GM18873 (cell line): ENCODE data around the gene DNER.
"Not testable (repeated sequence)": the region's sequence is repeated elsewhere in the genome, so short reads cannot be mapped to it uniquely, and the experiment has no call there.

Experiments used
- ATAC-seq: cut with Tn5 transposase; IDR thresholded peaks from one replicate; pipeline ENCODE4 v1.9.1; 2021; ENCODE audit warnings: mild to moderate bottlenecking, moderate library complexity, moderate number of reproducible peaks; ENCODE audit not compliant: unreplicated experiment, low FRiP score

DNER gene

DNA sequence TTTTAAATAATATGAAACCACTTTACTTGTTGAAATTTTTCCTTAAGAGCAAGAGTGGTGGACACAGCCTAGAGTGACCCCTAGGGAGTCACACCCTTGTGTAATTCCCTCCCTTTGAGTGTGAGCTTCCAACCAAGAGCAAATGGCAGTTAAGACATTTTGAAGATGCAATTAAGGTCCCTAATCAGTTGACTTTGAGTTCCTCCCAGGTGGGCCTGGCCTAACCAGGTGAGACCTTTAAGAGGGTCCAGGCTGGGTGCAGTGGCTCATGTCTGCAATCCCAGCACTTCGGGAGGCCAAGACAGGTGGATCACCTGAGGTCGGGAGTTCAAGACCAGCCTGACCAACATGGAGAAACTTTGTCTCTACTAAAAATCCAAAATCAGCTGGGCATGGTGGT is 299.7 kb downstream of the DNER start:
- no peak for ATAC-seq

DNA sequence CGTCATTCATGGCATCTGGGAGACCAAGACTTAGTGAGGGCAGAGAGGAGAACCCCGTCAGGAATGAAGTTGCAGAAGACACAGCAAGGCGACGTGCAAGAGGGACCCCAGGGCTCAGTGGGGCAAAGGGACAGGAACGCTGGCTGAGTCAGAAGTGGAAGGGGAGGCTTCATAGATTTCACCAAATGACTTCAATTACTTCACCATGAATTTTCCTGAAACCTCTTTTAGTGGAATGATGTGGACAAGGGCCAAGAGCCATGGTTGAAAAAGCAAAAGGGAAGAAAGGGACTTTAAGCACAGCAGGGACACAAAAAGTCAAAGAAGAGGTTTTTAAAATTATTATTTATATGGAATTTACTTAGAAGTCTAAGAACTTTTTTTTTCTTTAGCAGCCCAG is 301.7 kb downstream of the DNER start:
- no peak for ATAC-seq

DNA sequence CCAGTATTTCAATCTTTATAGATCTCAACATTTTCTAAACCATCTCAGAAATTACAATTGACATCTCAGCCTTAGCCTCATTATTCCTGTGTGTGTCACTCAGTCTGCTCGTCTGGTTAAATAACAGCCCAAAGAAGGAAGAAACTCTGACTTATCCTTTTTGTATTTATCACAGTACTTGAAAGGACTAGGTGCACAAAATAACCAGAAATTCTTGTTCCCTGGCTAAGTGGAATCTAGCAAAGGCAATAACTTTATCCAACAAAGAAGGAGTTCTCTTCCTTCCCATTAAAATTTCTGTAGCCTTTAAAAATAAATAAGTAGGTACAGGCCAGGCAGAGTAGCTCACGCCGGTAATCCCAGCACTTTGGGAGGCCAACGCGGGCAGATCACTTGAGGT is 303.4 kb downstream of the DNER start:
- no peak for ATAC-seq

DNA sequence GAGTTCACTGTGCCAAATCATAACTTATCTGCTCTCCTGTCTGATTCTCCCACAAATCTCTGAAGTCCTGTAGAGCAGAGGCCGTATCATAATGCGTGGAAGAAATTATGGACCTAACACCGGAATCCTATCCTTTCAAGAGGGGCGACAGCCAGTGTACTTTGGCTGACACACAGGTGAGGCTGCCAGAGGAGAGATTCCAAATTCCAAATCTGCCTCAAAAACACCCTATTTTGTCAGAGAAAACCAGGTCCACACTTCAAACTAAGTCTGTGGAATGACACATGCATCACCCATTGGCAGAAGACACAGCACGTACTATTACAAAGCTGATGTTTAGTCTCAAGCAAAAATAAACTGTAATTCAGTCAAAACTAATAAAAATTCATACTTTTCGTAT is 304.1 kb downstream of the DNER start:
- no peak for ATAC-seq

DNA sequence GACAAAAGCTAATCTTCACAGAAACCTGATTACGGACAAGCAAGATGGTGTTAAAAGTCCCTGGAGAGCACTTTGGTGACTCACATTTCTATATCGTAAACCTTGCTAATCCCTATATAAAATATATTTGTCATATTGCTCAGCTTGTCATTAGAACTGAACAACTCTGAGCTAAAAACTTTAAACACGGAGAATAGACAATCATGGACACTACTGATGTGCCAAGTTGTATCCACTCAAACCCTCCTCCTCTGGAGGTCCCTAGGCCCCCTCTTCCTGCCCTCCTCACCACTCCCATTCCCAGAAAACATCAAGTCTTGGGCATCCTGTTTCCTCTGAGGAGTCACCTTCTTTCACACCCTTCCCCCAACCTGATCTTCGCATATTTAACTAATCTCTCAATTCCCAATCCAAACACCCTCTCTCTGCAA is 304.6 kb downstream of the DNER start:
- ATAC-seq = no peak

DNA sequence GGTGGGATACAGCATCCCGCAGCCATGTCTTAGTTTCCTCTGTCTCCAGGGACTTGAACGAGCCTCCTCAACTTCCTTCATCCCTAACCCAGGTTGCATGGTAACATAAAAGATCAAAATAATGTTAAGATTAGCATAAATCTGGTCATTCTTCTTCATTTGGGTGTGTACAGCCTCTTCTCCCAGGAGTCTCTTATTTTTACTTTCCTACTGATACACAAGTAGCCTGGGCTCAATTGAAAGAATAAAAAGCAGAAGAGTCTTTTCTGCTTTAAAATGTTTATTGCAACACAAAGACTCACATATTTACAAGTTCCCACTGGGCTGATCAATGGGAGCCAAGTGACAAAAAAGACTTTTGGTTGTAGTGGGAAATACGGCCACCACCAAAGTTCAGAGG is 305.4 kb downstream of the DNER start:
- no peak for ATAC-seq

DNA sequence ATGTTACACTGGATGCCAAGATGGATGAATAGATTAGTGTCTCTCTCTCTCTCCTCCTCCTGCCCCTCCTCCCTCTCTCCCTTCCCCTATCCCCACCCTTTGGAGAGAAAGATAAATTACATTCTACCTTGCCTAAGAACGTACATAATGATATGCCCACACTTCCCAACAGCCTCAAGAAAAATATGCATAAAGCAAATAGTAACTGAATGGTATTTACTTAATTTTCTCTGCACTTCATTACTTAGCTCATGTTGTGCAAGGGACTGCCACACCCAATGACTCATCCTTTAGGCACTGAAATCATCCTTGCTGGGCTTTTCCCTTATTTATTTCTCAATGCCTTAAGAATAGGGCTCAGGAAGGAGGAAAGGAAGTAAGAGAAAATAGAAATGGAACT is 306.0 kb downstream of the DNER start:
- ATAC-seq = no peak

DNA sequence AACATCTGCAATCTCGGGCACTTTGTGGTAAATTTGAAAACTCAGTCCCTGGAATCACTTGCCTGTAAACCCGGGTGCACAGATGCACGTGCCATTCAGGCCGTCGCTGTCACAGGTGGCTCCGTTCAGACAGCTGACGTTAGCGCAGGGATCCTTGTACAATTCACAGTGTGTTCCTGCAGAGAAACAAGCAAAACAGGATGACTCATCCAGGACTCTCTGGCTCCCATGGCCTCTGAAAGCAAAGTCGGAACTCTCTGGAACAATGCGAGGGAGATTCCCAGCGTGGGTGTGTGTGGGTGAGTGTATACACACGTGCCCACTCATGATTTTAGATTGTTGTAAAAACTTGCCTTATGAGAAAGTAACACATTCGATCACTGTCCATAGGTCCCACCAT is 307.2 kb downstream of the DNER start:
- no peak for ATAC-seq

DNA sequence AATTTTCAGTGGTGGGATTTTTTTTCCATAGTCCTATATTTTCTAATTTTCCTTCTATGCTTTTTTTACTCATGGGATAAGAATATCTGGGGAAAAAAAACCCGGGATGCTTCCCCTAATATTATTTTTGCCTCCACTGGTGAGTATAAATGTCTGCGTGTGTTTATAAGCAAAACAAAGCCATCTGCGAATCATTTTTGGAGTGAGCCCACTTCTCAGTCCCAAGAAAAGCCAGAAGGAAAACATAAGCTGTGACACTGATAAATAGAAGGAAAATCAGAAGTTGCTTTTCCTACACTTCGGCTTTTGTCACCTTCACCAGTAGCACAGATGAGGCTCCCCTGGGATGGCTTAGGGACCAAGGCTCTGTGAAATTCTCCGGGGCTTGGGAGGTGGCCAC is 308.6 kb downstream of the DNER start:
- no peak for ATAC-seq

DNA sequence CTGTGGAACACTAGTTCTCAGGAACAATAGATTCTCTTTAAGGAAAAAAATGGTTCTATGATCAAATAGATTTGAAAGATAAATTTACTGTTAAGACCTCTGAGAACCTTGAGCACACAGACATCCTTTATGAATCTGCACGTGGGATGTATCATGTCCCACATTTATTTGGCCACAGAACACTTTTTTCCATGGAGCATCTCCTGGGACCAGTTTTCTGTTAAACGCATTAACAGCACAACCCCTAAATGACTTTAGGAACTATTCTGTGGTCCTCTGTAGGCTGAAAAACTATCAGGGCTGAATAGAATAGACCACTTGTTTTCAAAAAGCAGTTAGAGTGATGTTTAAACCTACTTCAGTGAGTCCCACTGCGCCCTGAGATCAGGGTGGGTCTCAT is 311.1 kb downstream of the DNER start:
- ATAC-seq = no peak

DNA sequence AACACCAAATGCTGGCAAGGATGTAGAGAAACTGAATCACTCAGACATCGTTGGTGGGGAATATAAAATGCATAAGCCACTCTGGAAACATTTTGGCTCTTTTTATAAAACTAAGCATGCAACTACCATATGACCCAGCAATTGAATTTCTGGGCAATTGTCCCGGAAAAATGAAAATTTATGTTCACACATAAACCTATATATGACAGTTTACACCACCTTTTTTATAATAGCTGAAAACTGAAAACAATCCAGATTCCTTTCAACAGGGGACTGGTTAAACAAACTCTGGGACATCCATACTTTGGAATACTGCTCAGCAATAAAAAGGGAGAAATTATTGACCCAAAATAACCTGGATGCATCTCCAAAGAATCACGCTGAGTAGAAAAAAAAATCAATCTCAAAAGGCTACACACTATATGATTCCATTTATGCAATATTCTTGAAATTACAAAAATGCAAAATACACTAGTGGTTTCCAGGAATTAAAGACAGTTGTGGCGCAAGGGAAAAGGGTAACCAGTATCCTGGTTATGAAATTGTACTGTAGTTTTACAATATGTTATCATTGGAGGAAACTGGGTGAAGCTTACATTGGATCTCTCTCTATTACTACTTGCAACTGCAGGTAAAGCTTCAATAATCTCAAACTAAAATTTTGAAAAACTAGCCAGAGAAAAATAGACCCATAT is 313.0 kb downstream of the DNER start:
- no peak for ATAC-seq

DNA sequence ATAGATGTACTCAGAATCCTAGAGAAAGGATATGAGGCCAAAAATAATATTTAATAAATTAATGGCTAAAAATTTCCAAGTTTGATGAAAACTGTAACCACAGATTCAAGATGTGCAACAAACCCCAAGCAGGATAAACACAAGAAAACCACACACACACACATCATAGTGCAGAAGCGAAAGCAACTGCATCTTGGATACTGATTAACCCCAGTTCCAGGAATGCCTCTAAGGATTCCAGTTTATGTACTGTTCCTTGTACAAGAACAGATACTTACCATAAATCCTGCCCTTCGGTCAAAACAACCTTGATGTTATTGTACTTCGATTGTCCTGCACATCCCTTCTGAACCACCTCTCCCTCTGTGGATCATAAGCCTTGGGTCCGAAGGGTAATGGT is 320.4 kb downstream of the DNER start:
- ATAC-seq = no peak

DNA sequence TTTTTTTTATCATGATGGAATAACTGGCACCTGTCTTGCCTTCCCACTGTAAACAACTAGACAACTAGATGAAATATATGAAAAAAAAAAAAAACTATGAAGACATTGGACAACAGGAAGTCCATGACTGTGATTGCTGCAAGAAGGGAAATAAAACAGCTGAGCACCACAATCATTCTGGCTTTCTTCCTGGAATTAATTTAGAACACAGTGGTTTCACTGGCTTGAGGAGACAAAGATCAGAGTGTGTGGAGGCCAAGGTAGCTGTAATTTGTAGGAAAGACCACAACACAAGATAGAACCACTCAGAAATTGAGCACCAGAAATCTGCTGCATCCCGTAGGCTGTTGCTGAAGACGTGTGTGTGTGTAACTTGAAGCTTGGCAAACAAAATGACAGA is 322.2 kb downstream of the DNER start:
- ATAC-seq = no peak

DNA sequence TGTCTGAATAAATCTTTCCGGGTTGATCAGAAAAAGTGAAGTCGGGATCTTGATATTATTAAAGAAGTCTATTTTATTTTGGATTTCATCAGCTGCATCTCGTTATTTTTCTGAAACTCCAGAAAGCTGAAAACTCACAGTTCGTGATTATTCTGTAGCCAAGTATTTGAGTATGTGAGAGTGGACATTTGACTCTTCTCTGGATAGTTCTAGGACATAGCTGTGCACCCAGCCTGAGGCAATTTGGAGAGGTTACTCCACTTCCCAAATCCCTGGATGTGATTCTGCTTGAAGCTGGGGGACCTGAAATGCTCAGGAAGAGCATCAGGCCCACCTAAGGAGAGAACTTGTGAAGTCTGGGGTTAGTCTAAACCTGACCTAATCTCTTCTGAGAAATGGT is 325.6 kb downstream of the DNER start:
- no peak for ATAC-seq

DNA sequence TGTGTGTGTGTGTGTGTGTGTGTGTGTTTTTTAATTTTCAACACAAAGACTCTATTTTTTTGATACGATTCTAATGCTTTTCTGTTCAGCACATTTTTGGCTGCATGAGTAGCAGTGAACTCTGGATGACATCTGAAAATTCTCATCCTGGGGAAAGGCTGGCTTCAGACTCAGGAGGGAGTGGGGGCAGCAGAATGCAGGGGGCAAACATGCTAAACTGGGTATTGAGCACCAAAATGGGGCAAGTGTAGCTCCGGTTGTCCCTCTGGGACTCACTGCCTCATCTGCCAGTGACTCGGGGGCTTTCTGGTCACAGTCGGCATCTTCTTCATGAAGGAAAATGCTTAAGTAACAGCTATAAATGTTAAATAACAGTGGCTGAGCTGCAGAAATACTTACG is 326.5 kb downstream of the DNER start:
- ATAC-seq = no peak

DNA sequence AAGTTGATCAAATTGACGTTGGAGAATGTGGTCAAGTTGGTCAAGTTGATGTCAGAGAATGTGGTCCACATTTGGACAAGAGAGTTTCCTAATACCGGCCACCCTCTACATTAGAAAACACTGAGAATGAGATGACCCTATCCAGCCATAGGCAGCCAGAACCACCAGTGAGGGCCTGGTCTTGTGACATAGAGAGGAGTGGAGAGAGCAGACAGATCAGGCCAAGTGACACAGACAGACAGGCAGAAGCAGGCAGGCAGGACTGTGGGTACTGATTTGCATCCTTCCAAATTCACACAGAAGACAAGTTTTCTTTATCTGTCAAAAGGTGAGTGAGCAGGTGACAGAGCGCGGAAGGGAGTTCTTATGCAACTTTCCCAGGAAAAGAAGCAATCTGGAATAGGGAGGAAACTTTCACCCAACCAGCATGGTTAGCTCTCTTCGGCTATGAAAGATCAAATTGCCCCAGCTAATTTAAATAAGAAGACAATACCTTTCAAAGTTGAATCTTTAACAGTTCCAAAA is 334.2 kb downstream of the DNER start:
- no peak for ATAC-seq

DNA sequence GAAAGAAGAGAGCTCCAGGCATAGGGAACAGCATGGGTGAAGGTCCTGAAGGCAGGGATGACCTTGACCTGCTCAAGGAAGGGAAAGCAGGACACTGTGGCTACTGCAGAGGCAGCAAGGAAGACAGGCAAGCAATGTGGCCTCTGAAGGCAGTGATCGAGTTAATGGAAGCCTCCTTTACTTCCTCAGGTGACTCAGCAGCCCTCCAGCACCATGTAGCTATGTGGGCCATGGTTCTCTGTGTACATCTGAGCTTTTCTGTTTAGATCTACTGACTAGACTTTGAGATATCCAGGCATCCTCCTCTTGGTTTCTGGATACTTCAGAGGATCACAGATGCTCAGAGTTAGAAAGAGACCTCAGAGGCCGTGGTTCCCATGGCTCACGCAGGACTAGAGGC is 336.0 kb downstream of the DNER start:
- ATAC-seq = no peak

DNA sequence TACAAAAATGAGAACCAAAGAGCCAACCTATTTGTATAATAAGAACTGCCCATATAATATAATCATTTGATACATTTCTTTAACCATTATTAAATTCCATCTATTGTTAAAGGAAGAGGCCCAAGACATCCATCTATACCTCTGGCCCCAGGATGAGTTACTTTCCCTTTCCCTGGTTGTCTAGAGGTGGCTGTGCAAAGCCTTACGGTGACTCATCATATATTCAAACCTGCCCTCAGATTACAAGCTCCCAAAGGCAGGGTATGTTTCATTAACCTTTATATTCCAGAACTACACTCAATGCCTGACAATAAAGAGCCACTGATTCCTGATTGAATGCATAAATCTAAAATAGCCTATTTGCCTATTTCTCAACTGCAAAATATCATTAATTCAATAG is 337.5 kb downstream of the DNER start:
- no peak for ATAC-seq

DNA sequence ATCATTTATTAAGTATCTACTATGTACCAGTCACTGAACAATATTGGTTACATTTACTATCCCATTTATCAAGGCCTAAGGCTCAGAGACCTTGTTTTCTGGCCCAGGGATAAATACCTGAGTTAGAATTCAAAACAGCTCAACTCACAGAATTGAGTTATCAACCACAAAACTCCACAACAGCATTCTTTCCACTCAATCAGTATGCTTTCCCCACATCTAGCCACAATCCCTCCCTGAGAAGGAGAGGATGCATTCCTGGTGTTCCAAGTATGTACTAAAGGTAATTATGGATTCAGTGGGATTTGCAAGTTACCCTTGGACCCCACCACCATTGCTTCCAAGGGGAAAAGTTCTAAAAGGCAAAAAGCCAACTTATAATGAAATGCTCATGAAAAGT is 339.1 kb downstream of the DNER start:
- ATAC-seq = no peak

DNA sequence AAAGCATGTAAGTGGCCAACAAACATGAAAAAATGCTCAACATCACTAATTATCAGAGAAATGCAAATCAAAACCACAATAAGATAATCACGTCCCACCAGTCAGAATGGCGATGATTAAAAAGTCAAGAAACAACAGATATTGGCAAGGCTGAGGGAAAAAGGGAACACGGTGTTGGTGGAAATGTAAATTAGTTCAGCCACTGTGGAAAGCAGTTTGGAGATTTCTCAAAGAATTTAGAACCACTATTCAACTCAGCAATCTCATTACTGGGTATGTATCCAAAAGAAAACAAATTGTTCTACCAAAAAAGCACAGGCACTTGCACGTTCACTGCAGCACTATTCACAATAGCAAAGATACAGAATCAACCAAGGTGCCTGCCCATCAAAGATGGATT is 341.0 kb downstream of the DNER start:
- not testable (repeated sequence) for ATAC-seq

DNA sequence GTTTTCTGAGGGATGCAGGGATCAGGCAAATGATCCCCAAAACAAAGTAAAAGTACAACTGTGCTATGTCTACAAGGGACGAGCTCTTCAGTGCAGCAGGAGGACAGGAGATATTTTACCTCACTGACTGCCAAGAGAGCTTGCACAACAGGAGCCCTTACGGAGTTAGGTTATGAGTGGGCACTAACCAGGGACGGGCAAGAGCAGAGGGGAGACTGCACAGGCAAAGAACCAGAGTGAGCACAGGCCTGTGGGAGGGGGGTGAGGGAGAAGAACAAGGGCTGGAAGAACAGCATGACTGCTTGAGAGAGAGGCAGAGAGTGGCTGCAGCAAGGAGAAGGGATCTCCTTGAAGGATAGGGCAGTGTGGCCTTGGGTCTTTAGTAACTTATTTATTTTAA is 342.1 kb downstream of the DNER start:
- no peak for ATAC-seq

DNA sequence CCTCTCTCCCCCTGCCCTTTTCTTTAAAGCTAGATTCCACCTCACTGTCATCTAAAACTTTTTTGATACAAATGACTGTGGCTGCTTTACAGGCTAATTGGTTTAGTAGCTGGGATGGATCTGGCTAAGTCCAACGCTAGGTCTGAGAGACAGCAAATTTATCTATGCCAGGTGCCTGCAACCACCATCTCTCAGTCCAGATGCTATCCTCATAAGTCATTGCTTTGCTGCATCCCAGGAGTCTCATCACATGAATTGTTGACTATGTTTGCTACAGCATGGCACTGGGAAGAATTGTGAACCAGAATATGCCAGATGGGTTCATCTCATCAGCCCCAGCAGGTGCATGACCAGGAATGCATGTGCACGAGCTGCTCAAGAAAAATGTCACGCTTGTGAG is 343.3 kb downstream of the DNER start:
- ATAC-seq = no peak

DNA sequence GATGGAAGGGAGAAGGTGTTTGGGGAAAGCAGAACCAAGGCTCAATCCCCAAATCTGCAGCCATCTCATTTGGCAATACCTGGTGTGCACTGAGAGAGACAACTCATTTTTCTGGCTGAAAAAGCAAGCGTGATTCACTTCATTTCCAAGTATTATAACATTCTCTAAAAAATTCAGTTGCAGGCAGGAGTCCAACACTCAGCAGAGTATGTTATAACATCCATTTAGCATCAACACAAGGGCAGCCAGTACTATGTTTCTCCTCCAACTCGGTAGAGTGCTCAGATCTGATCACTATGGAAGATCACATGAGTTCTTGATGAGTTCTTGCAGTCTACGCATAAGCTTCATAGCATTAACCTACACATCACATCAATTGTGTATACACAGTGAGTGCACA is 343.8 kb downstream of the DNER start:
- ATAC-seq = no peak
